GM12878 (cell line): Measurements from ENCODE around the gene N4BP3.

ENCODE experiments used
- MTA3 ChIP-seq: IDR thresholded peaks from 2 replicates; pipeline ENCODE4 v1.6.1; 2012; ENCODE audit warnings: low read length, inconsistent platforms, borderline replicate concordance
- POLR2AphosphoS5 ChIP-seq: IDR thresholded peaks from 2 replicates; pipeline ENCODE4 v1.6.1; 2011; ENCODE audit warnings: mild to moderate bottlenecking, low read length, inconsistent platforms
- TF ChIP-seq, protein P1 (sequence below), 3 experiments: IDR thresholded peaks in 2 of 3; conservative IDR thresholded peaks in 1 of 3; 2 replicates each; pipeline ENCODE4 v1.5.1; 2011; ENCODE audit warnings: low read depth in 3 of 3, low read length in 3 of 3, mild to moderate bottlenecking in 3 of 3, control low read depth in 2 of 3, moderate library complexity in 2 of 3, inconsistent platforms in 1 of 3, mixed read lengths in 1 of 3; ENCODE audit not compliant: control insufficient read depth in 2 of 3, insufficient read depth in 1 of 3; ENCODE audit errors: extremely low read depth in 1 of 3

GRCh38 chr5:178083922-178084321, 29.4 kb upstream of the N4BP3 start:
- TF ChIP-seq, protein P1, sequence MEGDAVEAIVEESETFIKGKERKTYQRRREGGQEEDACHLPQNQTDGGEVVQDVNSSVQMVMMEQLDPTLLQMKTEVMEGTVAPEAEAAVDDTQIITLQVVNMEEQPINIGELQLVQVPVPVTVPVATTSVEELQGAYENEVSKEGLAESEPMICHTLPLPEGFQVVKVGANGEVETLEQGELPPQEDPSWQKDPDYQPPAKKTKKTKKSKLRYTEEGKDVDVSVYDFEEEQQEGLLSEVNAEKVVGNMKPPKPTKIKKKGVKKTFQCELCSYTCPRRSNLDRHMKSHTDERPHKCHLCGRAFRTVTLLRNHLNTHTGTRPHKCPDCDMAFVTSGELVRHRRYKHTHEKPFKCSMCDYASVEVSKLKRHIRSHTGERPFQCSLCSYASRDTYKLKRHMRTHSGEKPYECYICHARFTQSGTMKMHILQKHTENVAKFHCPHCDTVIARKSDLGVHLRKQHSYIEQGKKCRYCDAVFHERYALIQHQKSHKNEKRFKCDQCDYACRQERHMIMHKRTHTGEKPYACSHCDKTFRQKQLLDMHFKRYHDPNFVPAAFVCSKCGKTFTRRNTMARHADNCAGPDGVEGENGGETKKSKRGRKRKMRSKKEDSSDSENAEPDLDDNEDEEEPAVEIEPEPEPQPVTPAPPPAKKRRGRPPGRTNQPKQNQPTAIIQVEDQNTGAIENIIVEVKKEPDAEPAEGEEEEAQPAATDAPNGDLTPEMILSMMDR (IDR thresholded peaks at IDR 0.05 in 2 of 3, conservative IDR thresholded peaks at IDR 0.05 in 1 of 3; ENCODE audit: control insufficient read depth in 2 of 3, extremely low read depth in 1 of 3, insufficient read depth in 1 of 3, low read depth in 3 of 3, low read length in 3 of 3), result no peak
- no peak for TF ChIP-seq MTA3
- TF ChIP-seq POLR2AphosphoS5, result no peak
